Astrocyte (in vitro differentiated cells and primary cell): Measurements from ENCODE around the gene RNF152. TPM values are rescaled to one million over a fixed set of nuclear protein-coding genes. Genes with fewer than 3 reads are reported as not detected.

Experiments
- DNase-seq: peaks from one replicate; pipeline ENCODE4 v3.0.0-alpha.2; 2010; ENCODE audit warnings: low read depth
- FAIRE-seq: peaks from 2 replicates; lab custom pipeline; 2011; peaks lifted over from hg19 to GRCh38; lab: Jason Lieb, UNC
- H2AFZ ChIP-seq: 2 replicates; pipeline ENCODE4 v1.6.0; 2012; ENCODE audit warnings: low read depth, low read length, inconsistent platforms
- H3K27ac ChIP-seq: 2 replicates; pipeline ENCODE4 v1.5.1; 2011; ENCODE audit warnings: low read depth, low read length, inconsistent platforms
- H3K27me3 ChIP-seq: 2 replicates; pipeline ENCODE4 v1.6.0; 2011; ENCODE audit warnings: low read length, inconsistent platforms; ENCODE audit not compliant: insufficient read depth
- H3K36me3 ChIP-seq: 2 replicates; pipeline ENCODE4 v1.5.1; 2011; ENCODE audit warnings: low read length, inconsistent platforms; ENCODE audit not compliant: insufficient read depth
- H3K4me1 ChIP-seq: 2 replicates; pipeline ENCODE4 v1.5.1; 2011; ENCODE audit warnings: low read length, inconsistent platforms; ENCODE audit not compliant: insufficient read depth
- H3K4me2 ChIP-seq: 2 replicates; pipeline ENCODE4 v1.6.0; 2012; ENCODE audit warnings: low read length, inconsistent platforms
- H3K4me3 ChIP-seq: 2 replicates; pipeline ENCODE4 v1.5.1; 2011; ENCODE audit warnings: low read depth, mild to moderate bottlenecking, low read length, inconsistent platforms; ENCODE audit not compliant: insufficient read depth
- H3K79me2 ChIP-seq: 2 replicates; pipeline ENCODE4 v1.6.0; 2012; ENCODE audit warnings: mild to moderate bottlenecking, low read length, inconsistent platforms; ENCODE audit not compliant: insufficient read depth
- H3K9ac ChIP-seq: 2 replicates; pipeline ENCODE4 v1.6.0; 2012; ENCODE audit warnings: mild to moderate bottlenecking, low read length, inconsistent platforms
- H3K9me3 ChIP-seq: 2 replicates; pipeline ENCODE4 v1.5.1; 2012; ENCODE audit warnings: low read depth, mild to moderate bottlenecking, low read length, inconsistent platforms; ENCODE audit not compliant: insufficient read depth
- H4K20me1 ChIP-seq: 2 replicates; pipeline ENCODE4 v1.6.0; 2012; ENCODE audit warnings: low read length, inconsistent platforms; ENCODE audit not compliant: insufficient read depth
- H3K27ac Mint-ChIP-seq: one replicate; pipeline ENCODE4 v1.8.0; 2021; ENCODE audit warnings: mild to moderate bottlenecking, mixed read lengths; ENCODE audit not compliant: unreplicated experiment
- H3K27me3 Mint-ChIP-seq: one replicate; pipeline ENCODE4 v1.8.0; 2021; ENCODE audit warnings: low read depth, mixed read lengths; ENCODE audit not compliant: unreplicated experiment
- H3K36me3 Mint-ChIP-seq: one replicate; pipeline ENCODE4 v1.8.0; 2021; ENCODE audit warnings: low read depth, mixed read lengths; ENCODE audit not compliant: unreplicated experiment
- H3K4me1 Mint-ChIP-seq: one replicate; pipeline ENCODE4 v1.8.0; 2021; ENCODE audit warnings: low read depth, mixed read lengths; ENCODE audit not compliant: unreplicated experiment
- H3K4me3 Mint-ChIP-seq: one replicate; pipeline ENCODE4 v1.8.0; 2021; ENCODE audit warnings: mild to moderate bottlenecking, moderate library complexity, mixed read lengths; ENCODE audit not compliant: unreplicated experiment
- H3K9me3 Mint-ChIP-seq: one replicate; pipeline ENCODE4 v1.8.0; 2021; ENCODE audit warnings: mild to moderate bottlenecking, mixed read lengths; ENCODE audit not compliant: unreplicated experiment
- CTCF ChIP-seq: IDR thresholded peaks from 2 replicates; pipeline ENCODE4 v1.5.1; 2011; ENCODE audit warnings: low read depth, mild to moderate bottlenecking, inconsistent platforms, low read length, moderate library complexity; ENCODE audit not compliant: insufficient read depth
- EZH2 ChIP-seq: IDR thresholded peaks from 2 replicates; pipeline ENCODE4 v1.6.1; 2012; ENCODE audit warnings: mild to moderate bottlenecking, low read length, inconsistent platforms; ENCODE audit not compliant: insufficient read depth
- total RNA-seq: library from RNA; stranded (reverse); gene quantifications from 2 replicates; pipeline ENCODE4 v1.2.1, GENCODE V29; 2021

RNF152 gene
- total RNA-seq, 1 donor from 2014 or later = 68.7 TPM

DNA sequence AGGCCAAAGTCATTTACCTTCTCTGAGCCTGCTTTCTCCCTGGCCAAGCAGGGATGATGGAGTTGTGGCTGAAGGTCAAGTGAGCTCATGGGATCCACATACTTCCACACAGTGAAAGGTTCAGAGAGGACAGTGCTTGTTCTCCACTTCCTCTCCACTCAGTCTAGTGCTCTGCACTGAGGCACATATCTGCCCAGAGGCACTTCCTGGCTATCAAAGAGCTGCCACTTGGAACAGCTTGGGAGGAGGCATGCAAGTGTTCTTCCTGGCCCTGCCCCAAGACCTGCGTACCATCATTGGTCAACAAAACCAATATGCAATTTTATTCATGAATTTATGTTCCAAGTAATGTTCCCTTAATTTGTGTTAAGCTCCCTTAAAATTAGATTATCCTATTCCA, 71.9 kb downstream of the RNF152 start:
- H4K20me1 ChIP-seq = peaks cover 60% of the 10 kb centered on the region

GRCh38 chr18:61817086-61817485, 75.7 kb downstream of the RNF152 start:
- Histone ChIP-seq H4K20me1 (peaks cover 42% of the 10 kb centered on the region), H2AFZ (no peak overlapping the region), H3K4me2 (no peak overlapping the region), H3K9ac (no peak overlapping the region), H3K27ac (no peak overlapping the region), H3K4me3 (no peak overlapping the region), H3K9me3 (no peaks in the 10 kb centered on the region), H3K27me3 (no peaks in the 10 kb centered on the region), H3K4me1 (no peaks in the 10 kb centered on the region), H3K79me2 (peaks cover 25% of the 10 kb centered on the region), H3K36me3 (peaks cover 11% of the 10 kb centered on the region)
- DNase-seq (peak; percentile 11), FAIRE-seq (peak; percentile 64)
- peaks cover 2% of the 10 kb centered on the region for H3K9me3 Mint-ChIP-seq
- peaks cover 23% of the 10 kb centered on the region for H3K4me1 Mint-ChIP-seq
- H3K27me3 Mint-ChIP-seq = no peaks in the 10 kb centered on the region
- peaks cover 35% of the 10 kb centered on the region for H3K36me3 Mint-ChIP-seq
- no peak for TF ChIP-seq EZH2
- no peak for TF ChIP-seq CTCF
- H3K27ac Mint-ChIP-seq = no peak overlapping the region
- H3K4me3 Mint-ChIP-seq = no peak overlapping the region

More for the DNA sequence above, 71.9 kb downstream of the RNF152 start:
- DNase-seq (no peak), FAIRE-seq (no peak)
- H3K9ac ChIP-seq = no peak overlapping the region
- no peak overlapping the region for H3K27ac ChIP-seq
- no peaks in the 10 kb centered on the region for H3K36me3 ChIP-seq
- H3K27me3 ChIP-seq = no peaks in the 10 kb centered on the region
- Mint-ChIP-seq H3K27ac (no peak overlapping the region), H3K4me1 (peaks cover 44% of the 10 kb centered on the region), H3K36me3 (peaks cover 29% of the 10 kb centered on the region), H3K9me3 (no peaks in the 10 kb centered on the region), H3K4me3 (no peak overlapping the region), H3K27me3 (no peaks in the 10 kb centered on the region)
- no peak for TF ChIP-seq CTCF
- TF ChIP-seq EZH2 = no peak
- no peak overlapping the region for H3K4me3 ChIP-seq
- H3K4me1 ChIP-seq = peaks cover 4% of the 10 kb centered on the region
- no peak overlapping the region for H2AFZ ChIP-seq
- no peak overlapping the region for H3K4me2 ChIP-seq
- no peaks in the 10 kb centered on the region for H3K9me3 ChIP-seq
- peaks cover 29% of the 10 kb centered on the region for H3K79me2 ChIP-seq

DNA sequence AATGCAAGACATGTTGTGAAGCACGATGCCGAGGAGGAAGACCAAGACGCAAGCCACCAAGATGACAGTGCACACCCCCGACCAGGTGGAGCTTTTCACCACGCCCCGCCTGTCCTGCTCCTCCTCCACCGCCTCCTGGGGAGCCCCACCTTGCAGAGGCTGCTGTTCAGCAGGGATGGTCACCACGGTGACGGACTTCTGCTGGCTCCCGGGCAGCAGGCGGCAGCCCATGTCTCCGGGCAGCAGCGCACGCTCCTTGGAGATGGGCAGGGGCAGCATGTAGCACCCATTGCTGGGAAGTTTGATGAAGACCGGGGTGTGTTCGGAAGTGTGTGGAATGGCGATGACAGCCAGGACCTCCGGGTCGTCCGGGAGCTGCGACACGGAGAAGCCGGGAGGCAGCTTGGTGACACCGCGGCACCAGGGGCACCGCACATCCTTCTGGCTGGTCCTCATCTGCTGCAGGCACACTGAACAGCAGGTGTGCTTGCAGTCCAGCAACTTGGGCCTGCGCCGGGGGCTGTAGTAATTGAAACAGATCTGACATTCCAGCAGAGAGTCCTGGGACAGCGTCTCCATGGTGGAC, 76.8 kb downstream of the RNF152 start:
- no peaks in the 10 kb centered on the region for H3K4me1 ChIP-seq
- H3K9ac ChIP-seq = no peak overlapping the region
- Mint-ChIP-seq H3K27ac (no peak overlapping the region), H3K27me3 (no peaks in the 10 kb centered on the region), H3K36me3 (peaks cover 32% of the 10 kb centered on the region), H3K4me3 (no peak overlapping the region), H3K9me3 (peaks cover 2% of the 10 kb centered on the region), H3K4me1 (peaks cover 23% of the 10 kb centered on the region)
- FAIRE-seq (no peak), DNase-seq (no peak)
- H3K36me3 ChIP-seq = peaks cover 11% of the 10 kb centered on the region
- H3K27me3 ChIP-seq = no peaks in the 10 kb centered on the region
- H3K79me2 ChIP-seq = peaks cover 19% of the 10 kb centered on the region
- no peak overlapping the region for H3K4me2 ChIP-seq
- H3K27ac ChIP-seq = no peak overlapping the region
- no peak overlapping the region for H2AFZ ChIP-seq
- no peaks in the 10 kb centered on the region for H3K9me3 ChIP-seq
- peaks cover 33% of the 10 kb centered on the region for H4K20me1 ChIP-seq
- H3K4me3 ChIP-seq = no peak overlapping the region
- no peak for TF ChIP-seq CTCF
- TF ChIP-seq EZH2 = no peak
